HL-60 (cell line): ENCODE results near the gene LZTFL1.

Experiments used
- POLR2AphosphoS5 ChIP-seq: IDR thresholded peaks from 2 replicates; pipeline ENCODE4 v1.6.1; 2012; ENCODE audit warnings: low read depth
- SPI1 ChIP-seq: IDR thresholded peaks from 2 replicates; pipeline ENCODE4 v1.6.1; 2012; ENCODE audit warnings: low read depth, mild to moderate bottlenecking, borderline replicate concordance
- TF ChIP-seq, protein P1 (sequence below): IDR thresholded peaks from one replicate; pipeline ENCODE4 v1.5.1; 2011; ENCODE audit warnings: low read length, control low read depth, inconsistent platforms; ENCODE audit not compliant: insufficient read depth

DNA sequence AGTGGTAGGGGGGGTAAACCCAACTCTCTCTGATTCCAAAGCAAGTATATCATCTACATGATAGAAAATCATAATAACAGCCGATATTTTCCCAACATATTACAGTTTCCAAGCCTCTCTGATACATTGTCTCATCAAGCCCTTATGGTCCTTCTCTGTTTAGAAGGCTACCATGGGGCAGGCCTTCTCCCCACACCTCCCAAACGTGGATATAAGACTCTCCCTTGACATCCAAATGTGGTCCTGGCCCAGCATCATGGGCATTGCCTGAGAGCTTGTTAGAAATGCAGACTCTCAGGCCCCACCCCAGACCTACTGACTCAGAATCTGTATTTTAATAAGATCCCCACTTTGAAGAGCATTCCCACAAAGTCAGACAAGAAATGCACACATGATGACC is 26.7 kb upstream of the LZTFL1 start:
- TF ChIP-seq, protein P1, sequence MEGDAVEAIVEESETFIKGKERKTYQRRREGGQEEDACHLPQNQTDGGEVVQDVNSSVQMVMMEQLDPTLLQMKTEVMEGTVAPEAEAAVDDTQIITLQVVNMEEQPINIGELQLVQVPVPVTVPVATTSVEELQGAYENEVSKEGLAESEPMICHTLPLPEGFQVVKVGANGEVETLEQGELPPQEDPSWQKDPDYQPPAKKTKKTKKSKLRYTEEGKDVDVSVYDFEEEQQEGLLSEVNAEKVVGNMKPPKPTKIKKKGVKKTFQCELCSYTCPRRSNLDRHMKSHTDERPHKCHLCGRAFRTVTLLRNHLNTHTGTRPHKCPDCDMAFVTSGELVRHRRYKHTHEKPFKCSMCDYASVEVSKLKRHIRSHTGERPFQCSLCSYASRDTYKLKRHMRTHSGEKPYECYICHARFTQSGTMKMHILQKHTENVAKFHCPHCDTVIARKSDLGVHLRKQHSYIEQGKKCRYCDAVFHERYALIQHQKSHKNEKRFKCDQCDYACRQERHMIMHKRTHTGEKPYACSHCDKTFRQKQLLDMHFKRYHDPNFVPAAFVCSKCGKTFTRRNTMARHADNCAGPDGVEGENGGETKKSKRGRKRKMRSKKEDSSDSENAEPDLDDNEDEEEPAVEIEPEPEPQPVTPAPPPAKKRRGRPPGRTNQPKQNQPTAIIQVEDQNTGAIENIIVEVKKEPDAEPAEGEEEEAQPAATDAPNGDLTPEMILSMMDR: no peak
- TF ChIP-seq SPI1: no peak
- no peak for TF ChIP-seq POLR2AphosphoS5
